Esophagus mucosa (tissue), 1 donor: ENCODE measurements around the gene MYADM. TPM values are rescaled to one million over a fixed set of nuclear protein-coding genes. Genes with fewer than 3 reads are reported as not detected.

ENCODE experiments used
- ATAC-seq: fragments of 200-7000 bp; cut with Tn5 transposase; one replicate; pipeline ENCODE4 v1.9.1; 2020
- total RNA-seq: library from RNA; stranded (reverse); gene quantifications from one replicate; pipeline ENCODE4 v1.2.4, GENCODE V29; 2023
- donor health status: DM: yes; HTN: yes; CAD: no.

MYADM gene
- total RNA-seq, 1 donor from 2014 or later = 6.9 TPM

GRCh38 chr19:53915000-53915399 is 47.3 kb downstream of the MYADM start:
- ATAC-seq = no peak

GRCh38 chr19:53916004-53916403 is 48.3 kb downstream of the MYADM start:
- ATAC-seq = no peak

GRCh38 chr19:53917356-53917755 is 49.7 kb downstream of the MYADM start:
- ATAC-seq = no peak

Other genes starting within 250 kb of the MYADM start
- not detected for gene DPRX, start 235.9 kb upstream of the MYADM start, total RNA-seq
- 0.12 TPM for gene NLRP12, start 43.6 kb upstream of the MYADM start, total RNA-seq
- gene PRKCG, start 14.3 kb downstream of the MYADM start, total RNA-seq = not detected
- not detected for gene CACNG7, start 41.4 kb downstream of the MYADM start, total RNA-seq
- gene CACNG8, start 95.1 kb downstream of the MYADM start, total RNA-seq = not detected
- not detected for gene CACNG6, start 123.8 kb downstream of the MYADM start, total RNA-seq
- gene VSTM1, start 196.0 kb downstream of the MYADM start, total RNA-seq = not detected
- not detected for gene TARM1, start 213.5 kb downstream of the MYADM start, total RNA-seq
- gene OSCAR, start 232.9 kb downstream of the MYADM start, total RNA-seq = 0.40 TPM
- 104 TPM for gene NDUFA3, start 235.0 kb downstream of the MYADM start, total RNA-seq
- 8.8 TPM for gene TFPT, start 247.8 kb downstream of the MYADM start, total RNA-seq
- gene PRPF31, start 247.9 kb downstream of the MYADM start, total RNA-seq = 34.3 TPM